GM12878 (cell line): ENCODE measurements around the gene BAG1. TPM values are rescaled to one million over a fixed set of nuclear protein-coding genes. Genes with fewer than 3 reads are reported as not detected.

Experiments
- ATAC-seq: fragments of 200-7000 bp; cut with Tn5 transposase; 3 replicates; pipeline ENCODE4 v1.9.1; 2020; ENCODE audit warnings: mild to moderate bottlenecking, moderate library complexity
- BruUV-seq: library from RNA; stranded (reverse); fragments of 400-500 nt; replicated peaks from 2 replicates; lab custom pipeline; 2021; lab: Mats Ljungman, UMichigan
- CTCF ChIA-PET: fragments of 300-600 bp; sonication (Branson Sonifier 250); formaldehyde crosslinking; extraction: SDS; loops from one replicate; lab custom pipeline; 2021; ENCODE audit warnings: inconsistent platforms; lab: Yijun Ruan, JAX
- POLR2A ChIA-PET: fragments of 350-600 bp; formaldehyde crosslinking; extraction: SDS; loops from one replicate; lab custom pipeline; 2021; ENCODE audit warnings: inconsistent platforms; lab: Charles Lee
- RAD21 ChIA-PET: fragments of 300-600 bp; sonication (Branson Sonifier 250); formaldehyde crosslinking; loops from one replicate; lab custom pipeline; 2023; ENCODE audit warnings: antibody characterized with exemption; ENCODE audit not compliant: unreplicated experiment; lab: Charles Lee
- SMC1A ChIA-PET: fragments of 300-600 bp; sonication (Branson Sonifier 250); formaldehyde crosslinking; loops from one replicate; lab custom pipeline; 2023; ENCODE audit not compliant: unreplicated experiment, uncharacterized antibody; lab: Charles Lee
- DNase-seq: peaks from one replicate; pipeline ENCODE4 v3.0.0-alpha.2; 2011; ENCODE audit warnings: low read depth, low spot score
- FAIRE-seq: peaks from 3 replicates; lab custom pipeline; 2011; peaks lifted over from hg19 to GRCh38; lab: Jason Lieb, UNC
- H2AFZ ChIP-seq: 2 replicates; pipeline ENCODE4 v1.6.0; 2011; ENCODE audit warnings: low read depth, low read length, control low read depth; ENCODE audit not compliant: control insufficient read depth
- H3K27ac ChIP-seq: 2 replicates; pipeline ENCODE4 v1.5.1; 2011; ENCODE audit warnings: control low read depth; ENCODE audit not compliant: control insufficient read depth, insufficient read depth
- H3K27me3 ChIP-seq, 2 experiments: replicated peaks in 1 of 2; 2 replicates each; pipeline versions ENCODE4 v1.6.0 to v1.6.1; 2011; ENCODE audit warnings: low read length in 1 of 2; ENCODE audit not compliant: control insufficient read depth in 2 of 2, insufficient read depth in 2 of 2
- H3K36me3 ChIP-seq, 2 experiments: 2 replicates each; pipeline ENCODE4 v1.5.1; 2011; ENCODE audit warnings: low read length in 1 of 2; ENCODE audit not compliant: control insufficient read depth in 2 of 2, insufficient read depth in 2 of 2
- H3K4me1 ChIP-seq: 2 replicates; pipeline ENCODE4 v1.6.1; 2011; ENCODE audit warnings: mild to moderate bottlenecking, low read length, moderate library complexity, mixed read lengths; ENCODE audit not compliant: control insufficient read depth, insufficient read depth
- H3K4me2 ChIP-seq: 2 replicates; pipeline ENCODE4 v1.6.0; 2011; ENCODE audit warnings: control low read depth; ENCODE audit not compliant: control insufficient read depth, insufficient read depth
- H3K4me3 ChIP-seq: fragments of 200-600 bp; sonication (generic); 2 replicates; pipeline ENCODE4 v1.5.1; 2016
- H3K79me2 ChIP-seq: 2 replicates; pipeline ENCODE4 v1.6.0; 2011; ENCODE audit warnings: low read length; ENCODE audit not compliant: control insufficient read depth, insufficient read depth
- H3K9ac ChIP-seq: 2 replicates; pipeline ENCODE4 v1.8.0; 2011; ENCODE audit warnings: low read length, control low read depth, mixed read lengths; ENCODE audit not compliant: control insufficient read depth, insufficient read depth
- H3K9me3 ChIP-seq: replicated peaks from 3 replicates; pipeline ENCODE4 v1.5.1; 2011; ENCODE audit warnings: mild to moderate bottlenecking, low read length; ENCODE audit not compliant: control insufficient read depth, insufficient read depth
- H4K20me1 ChIP-seq: 2 replicates; pipeline ENCODE4 v1.6.0; 2011; ENCODE audit not compliant: control insufficient read depth, insufficient read depth
- ATF3 ChIP-seq: IDR thresholded peaks from 2 replicates; pipeline ENCODE4 v1.6.1; 2011; ENCODE audit warnings: low read depth, mild to moderate bottlenecking, low read length, moderate library complexity, borderline replicate concordance; ENCODE audit errors: extremely low read depth
- CEBPB ChIP-seq, 2 experiments: fragments of 150-350 bp in 1 of 2; IDR thresholded peaks; 2 replicates each; pipeline ENCODE4 v1.6.1; 2012 to 2014; ENCODE audit warnings: low read depth in 2 of 2, low read length in 2 of 2, borderline replicate concordance in 1 of 2, inconsistent platforms in 1 of 2
- FOS ChIP-seq: IDR thresholded peaks from 3 replicates; pipeline ENCODE4 v1.6.1; 2011; ENCODE audit warnings: borderline replicate concordance; ENCODE audit not compliant: insufficient read length; ENCODE audit errors: extremely low read depth
- IKZF2 ChIP-seq, 2 experiments: fragments of 450-650 bp; IDR thresholded peaks; 2 replicates each; pipeline ENCODE4 v1.6.1; 2017; ENCODE audit warnings: mild to moderate bottlenecking in 2 of 2, moderate library complexity in 2 of 2
- NBN ChIP-seq: fragments of 450-650 bp; IDR thresholded peaks from 2 replicates; pipeline ENCODE4 v1.6.1; 2016
- NFYA ChIP-seq: IDR thresholded peaks from 2 replicates; pipeline ENCODE4 v1.6.1; 2011; ENCODE audit warnings: low read depth, mild to moderate bottlenecking, low read length, improper control_type of control experiment, borderline replicate concordance
- NR2C1 ChIP-seq: fragments of 450-650 bp; IDR thresholded peaks from 2 replicates; pipeline ENCODE4 v1.6.1; 2017; ENCODE audit warnings: antibody characterized with exemption, mild to moderate bottlenecking, moderate library complexity
- PAX5 ChIP-seq: IDR thresholded peaks from 2 replicates; pipeline ENCODE4 v1.6.1; 2011; ENCODE audit warnings: low read depth, low read length, borderline replicate concordance
- STAT1 ChIP-seq: fragments of 450-650 bp; conservative IDR thresholded peaks from 2 replicates; pipeline ENCODE4 v1.6.1; 2014; ENCODE audit warnings: antibody characterized with exemption, mild to moderate bottlenecking
- ZNF217 ChIP-seq: fragments of 450-650 bp; IDR thresholded peaks from 2 replicates; pipeline ENCODE4 v1.6.1; 2017; ENCODE audit warnings: antibody characterized with exemption, mild to moderate bottlenecking
- ZSCAN29 ChIP-seq: fragments of 450-650 bp; IDR thresholded peaks from 2 replicates; pipeline ENCODE4 v1.6.1; 2017; ENCODE audit warnings: mild to moderate bottlenecking, moderate library complexity
- WGBS: methylation state at CpG from one replicate; pipeline ENCODE4 v1.1.6; 2016; ENCODE audit warnings: low lambda C conversion rate; ENCODE audit not compliant: insufficient replicate concordance, insufficient coverage; ENCODE audit errors: missing lambda C conversion rate; 5-methylcytosine and 5-hydroxymethylcytosine counted together
- in situ Hi-C: fragments of 300-500 bp; cut with MboI; formaldehyde crosslinking; loops from 9 replicates; pipeline ENCODE4 v1.14.3; 2018; ENCODE audit warnings: mixed read lengths
- intact Hi-C: fragments of 100-400 bp; cut with micrococcal nuclease; formaldehyde crosslinking; loops from one replicate; pipeline ENCODE4 v1.14.2; 2022; ENCODE audit not compliant: unreplicated experiment
- polyA plus RNA-seq, 11 experiments: library from polyadenylated mRNA; depleted of rRNA in 4 of 11; unstranded in 6 of 11; stranded (reverse) in 5 of 11; fragments of >200 nt; fragmentation: Nextera tagmentation in 4 of 11; fragmentation: Illumina TruSeq in 1 of 11; extraction: Ambion mirVana in 4 of 11; extraction: Trizol in 1 of 11; gene quantifications; 1 replicate in 1 of 11; 2 replicates in 10 of 11; pipeline versions ENCODE4 v1.2.1 to v1.2.3, GENCODE V29; 2011 to 2016; ENCODE audit warnings: inconsistent platforms in 2 of 11, missing spikeins in 2 of 11, low read depth in 1 of 11
- total RNA-seq, 4 experiments: library from RNA; depleted of rRNA in 3 of 4; stranded (reverse); fragments of >200 nt in 3 of 4; fragmentation: Illumina TruSeq in 1 of 4; extraction: Trizol in 1 of 4; gene quantifications; 2 replicates each; pipeline versions ENCODE4 v1.2.1 to v1.2.3, GENCODE V29; 2013 to 2021
- TF ChIP-seq, protein P1 (sequence below): fragments of 150-350 bp; IDR thresholded peaks from 2 replicates; pipeline ENCODE4 v1.6.1; 2016; ENCODE audit warnings: low read depth, low read length
- TF ChIP-seq, protein P2 (sequence below): fragments of 450-650 bp; IDR thresholded peaks from 2 replicates; pipeline ENCODE4 v1.6.1; 2017; ENCODE audit warnings: low read depth, mild to moderate bottlenecking, moderate library complexity

BAG1 gene
- total and polyA plus RNA-seq, 10 of the 15 experiments (the other 5 are each of a cell fraction or from before 2014, with no cell fraction given) = 11.6 to 135 (median 68.9) TPM

GRCh38 chr9:33310748-33311147 is 46.2 kb upstream of the BAG1 start (continued):
- TF ChIP-seq FOS (no peak), NR2C1 (no peak)

DNA sequence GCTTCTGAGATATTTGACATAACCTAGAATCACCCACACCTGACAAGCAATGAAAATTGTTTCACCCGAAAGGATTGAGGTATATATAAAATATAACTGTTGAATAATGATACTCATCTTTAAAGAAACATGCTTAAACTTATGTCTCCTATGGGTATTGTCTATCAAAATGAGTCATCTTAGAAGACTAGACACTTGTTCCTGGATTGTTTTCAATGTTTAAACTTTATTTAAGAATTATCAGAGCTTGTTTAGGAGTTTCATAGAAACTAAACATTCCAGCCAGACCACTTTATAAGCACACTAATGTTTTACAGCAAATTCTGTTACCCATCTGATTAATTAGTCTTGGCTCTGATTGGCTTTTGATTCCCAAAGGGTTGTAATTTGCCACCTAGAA is 45.4 kb upstream of the BAG1 start:
- RAD21 ChIA-PET = no interaction called here

More for the DNA sequence above, 45.4 kb upstream of the BAG1 start:
- WGBS = 61% methylated on average over 1 of the region's 1 CpG
- ChIA-PET CTCF (no interaction called here), POLR2A (no interaction called here), SMC1A (interaction anchor here (0.7 to 1.8 kb wide), 3 partner anchors 19 to 84 kb away, joined by 3 read pairs; no protein-coding TSS in a partner anchor)
- intact Hi-C loops (no loop called here), in situ Hi-C loops (no loop called here)
- no peaks in the 10 kb centered on the region for H4K20me1 ChIP-seq
- BruUV-seq = no TSS peak
- H3K36me3 ChIP-seq = peaks cover 14 to 52% of the 10 kb centered on the region in 2 experiments
- no peak for ATAC-seq
- no peak overlapping the region for H3K4me2 ChIP-seq
- no peak for TF ChIP-seq ZNF217
- TF ChIP-seq NFYA = no peak
- no peak for TF ChIP-seq CEBPB (IDR thresholded peaks at IDR 0.05; ENCODE audit: borderline replicate concordance in 1 of 2, low read depth in 2 of 2, low read length in 2 of 2)
- TF ChIP-seq, protein P1, sequence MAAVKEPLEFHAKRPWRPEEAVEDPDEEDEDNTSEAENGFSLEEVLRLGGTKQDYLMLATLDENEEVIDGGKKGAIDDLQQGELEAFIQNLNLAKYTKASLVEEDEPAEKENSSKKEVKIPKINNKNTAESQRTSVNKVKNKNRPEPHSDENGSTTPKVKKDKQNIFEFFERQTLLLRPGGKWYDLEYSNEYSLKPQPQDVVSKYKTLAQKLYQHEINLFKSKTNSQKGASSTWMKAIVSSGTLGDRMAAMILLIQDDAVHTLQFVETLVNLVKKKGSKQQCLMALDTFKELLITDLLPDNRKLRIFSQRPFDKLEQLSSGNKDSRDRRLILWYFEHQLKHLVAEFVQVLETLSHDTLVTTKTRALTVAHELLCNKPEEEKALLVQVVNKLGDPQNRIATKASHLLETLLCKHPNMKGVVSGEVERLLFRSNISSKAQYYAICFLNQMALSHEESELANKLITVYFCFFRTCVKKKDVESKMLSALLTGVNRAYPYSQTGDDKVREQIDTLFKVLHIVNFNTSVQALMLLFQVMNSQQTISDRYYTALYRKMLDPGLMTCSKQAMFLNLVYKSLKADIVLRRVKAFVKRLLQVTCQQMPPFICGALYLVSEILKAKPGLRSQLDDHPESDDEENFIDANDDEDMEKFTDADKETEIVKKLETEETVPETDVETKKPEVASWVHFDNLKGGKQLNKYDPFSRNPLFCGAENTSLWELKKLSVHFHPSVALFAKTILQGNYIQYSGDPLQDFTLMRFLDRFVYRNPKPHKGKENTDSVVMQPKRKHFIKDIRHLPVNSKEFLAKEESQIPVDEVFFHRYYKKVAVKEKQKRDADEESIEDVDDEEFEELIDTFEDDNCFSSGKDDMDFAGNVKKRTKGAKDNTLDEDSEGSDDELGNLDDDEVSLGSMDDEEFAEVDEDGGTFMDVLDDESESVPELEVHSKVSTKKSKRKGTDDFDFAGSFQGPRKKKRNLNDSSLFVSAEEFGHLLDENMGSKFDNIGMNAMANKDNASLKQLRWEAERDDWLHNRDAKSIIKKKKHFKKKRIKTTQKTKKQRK = no peak
- no peak for TF ChIP-seq NBN
- TF ChIP-seq ZSCAN29 = no peak
- no peak for TF ChIP-seq ATF3
- TF ChIP-seq IKZF2 (IDR thresholded peaks at IDR 0.05) = no peak
- no peak for TF ChIP-seq STAT1
- TF ChIP-seq PAX5 = no peak
- TF ChIP-seq, protein P2, sequence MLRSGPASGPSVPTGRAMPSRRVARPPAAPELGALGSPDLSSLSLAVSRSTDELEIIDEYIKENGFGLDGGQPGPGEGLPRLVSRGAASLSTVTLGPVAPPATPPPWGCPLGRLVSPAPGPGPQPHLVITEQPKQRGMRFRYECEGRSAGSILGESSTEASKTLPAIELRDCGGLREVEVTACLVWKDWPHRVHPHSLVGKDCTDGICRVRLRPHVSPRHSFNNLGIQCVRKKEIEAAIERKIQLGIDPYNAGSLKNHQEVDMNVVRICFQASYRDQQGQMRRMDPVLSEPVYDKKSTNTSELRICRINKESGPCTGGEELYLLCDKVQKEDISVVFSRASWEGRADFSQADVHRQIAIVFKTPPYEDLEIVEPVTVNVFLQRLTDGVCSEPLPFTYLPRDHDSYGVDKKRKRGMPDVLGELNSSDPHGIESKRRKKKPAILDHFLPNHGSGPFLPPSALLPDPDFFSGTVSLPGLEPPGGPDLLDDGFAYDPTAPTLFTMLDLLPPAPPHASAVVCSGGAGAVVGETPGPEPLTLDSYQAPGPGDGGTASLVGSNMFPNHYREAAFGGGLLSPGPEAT = no peak
- no peak for DNase-seq
- H3K4me3 ChIP-seq = no peak overlapping the region
- no peaks in the 10 kb centered on the region for H3K27me3 ChIP-seq
- no peaks in the 10 kb centered on the region for H3K9me3 ChIP-seq
- H3K27ac ChIP-seq = no peak overlapping the region
- H2AFZ ChIP-seq = no peak overlapping the region
- peaks cover 2% of the 10 kb centered on the region for H3K79me2 ChIP-seq
- FAIRE-seq = no peak
- H3K4me1 ChIP-seq = no peaks in the 10 kb centered on the region
- H3K9ac ChIP-seq = no peak overlapping the region
